ENCODE measurements around the gene VWC2L.

DNA sequence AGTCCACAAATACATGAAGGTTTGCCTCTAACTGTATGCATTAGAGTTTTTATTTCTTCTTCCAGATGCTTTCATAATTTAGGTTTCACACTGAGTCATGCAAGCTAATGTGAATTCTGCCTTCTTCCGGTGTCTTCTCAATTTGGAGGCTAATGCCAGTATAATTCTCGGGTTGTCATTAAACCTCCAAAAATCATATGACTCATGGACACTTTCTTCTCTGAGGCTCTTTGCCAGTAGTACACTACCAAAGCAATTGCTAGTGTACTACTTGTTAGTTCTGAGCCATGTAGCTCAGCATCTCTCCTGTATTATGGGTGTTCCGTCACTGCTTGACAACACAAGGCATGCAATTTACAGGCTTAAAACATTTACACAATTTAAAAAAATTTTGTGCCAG, 137.1 kb downstream of the VWC2L start:
- TF ChIP-seq SMC3 (IDR thresholded peaks at IDR 0.05; ENCODE audit: low read depth, low read length) (no peak), POLR2A (IDR thresholded peaks at IDR 0.05; ENCODE audit: low read depth, low read length) (no peak)
- TF ChIP-seq, protein P1, sequence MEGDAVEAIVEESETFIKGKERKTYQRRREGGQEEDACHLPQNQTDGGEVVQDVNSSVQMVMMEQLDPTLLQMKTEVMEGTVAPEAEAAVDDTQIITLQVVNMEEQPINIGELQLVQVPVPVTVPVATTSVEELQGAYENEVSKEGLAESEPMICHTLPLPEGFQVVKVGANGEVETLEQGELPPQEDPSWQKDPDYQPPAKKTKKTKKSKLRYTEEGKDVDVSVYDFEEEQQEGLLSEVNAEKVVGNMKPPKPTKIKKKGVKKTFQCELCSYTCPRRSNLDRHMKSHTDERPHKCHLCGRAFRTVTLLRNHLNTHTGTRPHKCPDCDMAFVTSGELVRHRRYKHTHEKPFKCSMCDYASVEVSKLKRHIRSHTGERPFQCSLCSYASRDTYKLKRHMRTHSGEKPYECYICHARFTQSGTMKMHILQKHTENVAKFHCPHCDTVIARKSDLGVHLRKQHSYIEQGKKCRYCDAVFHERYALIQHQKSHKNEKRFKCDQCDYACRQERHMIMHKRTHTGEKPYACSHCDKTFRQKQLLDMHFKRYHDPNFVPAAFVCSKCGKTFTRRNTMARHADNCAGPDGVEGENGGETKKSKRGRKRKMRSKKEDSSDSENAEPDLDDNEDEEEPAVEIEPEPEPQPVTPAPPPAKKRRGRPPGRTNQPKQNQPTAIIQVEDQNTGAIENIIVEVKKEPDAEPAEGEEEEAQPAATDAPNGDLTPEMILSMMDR (conservative IDR thresholded peaks at IDR 0.05; ENCODE audit: low read depth, low read length), result no peak

Measured in IMR-90 (cell line).